HL-60/S4 treated with retinoic acid at 250 ng/mL for 4 days and 3 days (cell line): Measurements from ENCODE around the gene DPCD.

ENCODE experiments used
- in situ Hi-C: fragments of 300-500 bp; cut with MboI; formaldehyde crosslinking; loops from 2 replicates; pipeline ENCODE4 v1.7.0; 2022; ENCODE audit warnings: low sequenced_read_pairs

The DPCD gene

DNA sequence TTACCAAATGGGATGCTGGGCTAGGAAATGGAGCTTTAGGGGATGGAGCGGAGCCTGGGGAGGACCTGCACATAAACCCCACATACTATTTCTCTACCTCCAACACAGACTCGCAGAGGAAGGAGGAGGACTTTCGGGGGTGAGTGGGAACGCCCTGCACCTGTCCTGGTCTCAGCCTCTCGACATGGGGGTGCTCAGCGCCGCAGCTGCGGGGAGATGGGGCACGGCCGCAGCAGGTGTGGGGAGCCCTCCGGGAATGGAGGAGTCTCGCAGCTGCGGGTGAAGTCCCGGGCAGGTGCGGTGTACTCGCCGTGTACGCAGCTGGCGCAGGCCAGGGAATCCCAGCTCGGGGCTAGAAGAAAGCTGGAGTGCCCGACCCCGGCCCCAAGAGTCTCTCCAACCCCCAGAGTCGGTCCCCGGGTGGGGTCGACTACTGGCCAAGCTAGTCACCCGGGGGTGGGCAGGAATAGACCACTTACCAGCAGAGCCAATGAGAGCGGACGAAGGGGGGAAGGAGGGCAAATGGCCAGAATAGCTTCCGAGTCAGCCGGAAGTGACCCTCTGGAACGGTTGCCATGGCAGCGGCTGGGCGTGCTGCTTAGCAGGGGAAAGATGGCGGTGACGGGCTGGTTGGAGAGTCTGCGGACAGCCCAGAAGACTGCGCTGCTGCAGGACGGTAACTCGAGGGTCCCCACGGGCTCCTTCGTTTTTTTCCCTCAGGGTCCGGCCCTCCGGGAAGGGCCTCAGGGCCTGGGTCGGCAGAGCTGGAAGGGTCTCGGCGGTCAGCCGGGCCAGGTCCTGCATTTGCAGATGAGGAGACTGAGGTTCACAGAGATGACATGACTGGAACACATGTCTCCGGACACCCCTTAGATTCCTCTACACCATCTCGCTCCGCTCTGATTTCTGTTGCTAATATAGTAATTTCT lies at the start of gene DPCD, which contains the start of gene POLL:
Gene DPCD (plus strand): TSS at position 597 of the 929 bp plus-strand sequence. CDS start 16 bp downstream, at position 613.
Gene POLL (minus strand): TSS at position 533 of the 929 bp plus-strand sequence. CDS start 897 bp downstream, outside the sequence.
- in situ Hi-C loops = no loop called here

- in situ Hi-C loops = no loop called here
Observed at GRCh38 chr10:101538446-101538845, 49.7 kb upstream of the DPCD start.

- in situ Hi-C loops = no loop called here
Observed at GRCh38 chr10:101545898-101546297, 42.2 kb upstream of the DPCD start.

DNA sequence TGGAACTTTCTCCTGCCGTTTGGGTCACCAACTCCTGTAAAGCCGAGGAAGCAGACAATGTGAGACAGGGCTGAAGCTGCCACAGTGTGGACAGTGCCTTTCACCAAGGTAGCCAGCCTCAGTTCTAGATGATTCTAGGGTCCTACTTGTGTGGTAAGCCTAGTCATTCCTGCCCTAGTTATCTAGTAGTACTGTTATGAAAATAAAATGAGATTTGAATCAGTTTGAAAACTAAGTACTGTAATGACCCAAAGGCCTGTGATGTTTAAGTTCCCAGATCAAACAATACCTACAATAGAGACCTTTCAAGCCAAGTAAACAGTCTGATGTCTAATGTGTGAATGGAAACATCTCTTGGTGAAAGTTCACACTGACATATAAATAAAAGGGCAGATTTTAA lies 37.2 kb upstream of the DPCD start:
- in situ Hi-C loops = no loop called here

- in situ Hi-C loops = no loop called here
Observed at GRCh38 chr10:101552442-101552841, 35.7 kb upstream of the DPCD start.

GRCh38 chr10:101557541-101557940 lies 30.6 kb upstream of the DPCD start:
- in situ Hi-C loops = no loop called here

- in situ Hi-C loops = no loop called here
Observed at GRCh38 chr10:101558204-101558603, 29.9 kb upstream of the DPCD start.

DNA sequence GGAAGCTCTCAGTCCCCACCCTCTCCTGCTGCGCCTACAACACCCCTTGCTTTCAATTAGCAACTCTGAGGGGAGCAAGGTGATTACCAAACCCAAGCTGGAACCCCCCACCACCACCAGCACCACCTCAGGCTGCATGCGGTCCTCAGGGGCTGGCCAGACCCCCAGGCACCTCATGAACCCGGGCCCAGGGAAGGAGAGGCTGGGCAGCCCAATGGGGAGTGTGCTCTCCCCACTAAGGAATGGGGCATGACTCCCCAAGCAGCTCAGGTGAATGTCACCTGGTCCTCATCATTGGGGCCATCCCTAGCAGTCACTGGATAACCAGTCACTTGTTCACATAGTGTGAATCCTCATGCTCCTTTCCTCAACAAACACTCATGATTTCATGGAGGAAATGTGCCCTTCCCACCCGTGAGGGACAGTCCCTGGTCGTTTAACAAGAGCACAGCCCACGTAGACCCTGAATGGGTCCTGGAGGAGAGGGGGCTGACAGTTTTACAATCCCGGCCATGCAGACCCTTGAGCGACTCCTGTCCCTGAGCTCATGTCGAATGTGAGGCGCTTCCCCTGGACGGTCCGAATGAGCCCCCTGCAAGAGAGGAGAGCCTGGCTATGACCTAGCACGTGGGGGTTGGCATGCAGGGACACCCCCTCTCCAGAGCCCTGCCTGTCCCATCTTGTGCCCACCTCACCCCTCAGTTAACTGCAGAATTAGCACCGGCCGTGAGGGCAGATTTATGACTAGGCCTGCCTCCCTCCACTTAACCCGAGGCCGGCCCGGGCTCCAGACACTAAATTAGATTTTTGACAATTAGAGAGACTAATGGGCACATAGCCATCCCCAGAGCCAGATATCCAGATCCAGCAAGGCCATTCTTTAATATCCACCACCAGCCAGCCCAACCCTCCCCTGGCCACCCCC lies 29.2 kb upstream of the DPCD start:
- in situ Hi-C loops = no loop called here

GRCh38 chr10:101559596-101560297 lies 28.4 kb upstream of the DPCD start:
- in situ Hi-C loops = no loop called here

DNA sequence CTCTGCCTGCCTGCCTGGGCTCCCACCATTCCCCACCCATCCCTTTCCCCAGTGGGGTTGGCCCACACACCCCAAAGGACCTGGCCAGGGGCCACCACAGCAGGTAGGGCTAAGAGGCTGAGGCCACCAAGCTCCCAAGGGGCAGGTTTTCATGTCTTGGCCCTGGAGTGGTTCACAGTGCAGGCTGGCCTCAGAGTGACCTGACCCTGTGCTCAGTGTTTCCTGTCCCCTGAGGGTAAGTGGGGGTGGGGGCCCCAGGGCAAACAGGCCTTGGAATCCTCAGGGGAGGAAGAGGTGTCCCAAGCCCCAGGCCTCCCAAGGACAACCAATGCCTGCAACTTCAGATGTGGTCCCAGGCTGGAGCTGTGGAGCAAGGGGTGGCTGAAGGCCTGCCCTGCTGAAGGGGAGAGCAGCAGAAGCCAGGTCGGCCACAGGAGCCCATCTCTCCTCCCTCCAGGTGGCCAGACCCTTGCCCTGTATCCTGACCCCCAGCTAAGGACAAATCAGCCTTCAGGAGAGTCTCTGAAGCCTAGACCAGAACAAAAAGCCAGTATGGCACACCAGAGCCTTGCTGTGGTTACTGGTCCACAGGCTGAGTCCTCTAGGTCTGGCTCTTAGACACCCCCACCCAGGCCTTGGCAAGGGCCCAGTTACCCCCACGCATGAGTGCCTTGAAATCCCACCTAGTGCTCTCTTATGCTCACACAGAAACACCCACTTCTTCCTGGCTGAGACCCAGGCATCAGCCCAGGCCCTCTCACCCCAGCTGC lies 27.6 kb upstream of the DPCD start:
- in situ Hi-C loops = no loop called here

DNA sequence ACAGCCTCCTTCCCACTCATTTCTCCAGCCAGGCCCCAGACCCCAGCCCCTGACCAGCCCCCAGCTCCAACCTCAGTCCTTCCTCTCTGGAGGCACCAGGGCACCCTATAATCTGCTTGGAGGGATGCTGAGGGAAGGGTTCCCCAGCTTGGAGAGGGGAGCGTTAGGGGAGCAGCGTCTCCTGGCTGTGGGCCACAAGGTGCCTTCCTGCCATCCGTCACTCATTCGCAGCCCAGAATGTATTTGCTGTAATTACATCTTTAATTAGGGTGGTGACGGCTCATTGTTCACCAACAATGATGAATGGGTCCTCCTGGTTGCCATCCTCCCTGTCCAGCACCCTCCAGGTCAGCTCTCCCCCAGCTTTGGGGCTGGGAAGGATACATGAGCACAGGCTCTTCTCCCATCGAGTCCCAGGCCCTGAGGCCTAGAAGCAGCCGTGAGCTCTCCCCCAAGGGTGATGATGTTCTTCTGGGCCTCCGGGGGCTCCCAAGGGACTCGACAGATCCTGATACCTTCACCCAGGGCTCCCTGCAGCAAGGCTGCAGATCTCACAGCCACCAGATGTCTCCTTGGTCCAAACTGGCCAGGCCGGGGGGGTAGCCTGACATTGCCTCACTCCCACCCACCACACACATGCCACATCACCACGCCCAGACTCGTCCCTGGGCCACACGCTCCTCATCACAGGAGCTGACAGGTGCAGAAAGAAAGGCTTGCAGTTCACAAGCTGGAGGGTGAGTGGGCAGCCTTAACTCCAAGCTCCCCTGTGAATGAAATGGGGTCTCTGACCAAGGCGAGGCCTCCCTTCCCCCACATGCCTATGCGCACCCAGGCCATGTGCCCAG lies 26.8 kb upstream of the DPCD start:
- in situ Hi-C loops = no loop called here

DNA sequence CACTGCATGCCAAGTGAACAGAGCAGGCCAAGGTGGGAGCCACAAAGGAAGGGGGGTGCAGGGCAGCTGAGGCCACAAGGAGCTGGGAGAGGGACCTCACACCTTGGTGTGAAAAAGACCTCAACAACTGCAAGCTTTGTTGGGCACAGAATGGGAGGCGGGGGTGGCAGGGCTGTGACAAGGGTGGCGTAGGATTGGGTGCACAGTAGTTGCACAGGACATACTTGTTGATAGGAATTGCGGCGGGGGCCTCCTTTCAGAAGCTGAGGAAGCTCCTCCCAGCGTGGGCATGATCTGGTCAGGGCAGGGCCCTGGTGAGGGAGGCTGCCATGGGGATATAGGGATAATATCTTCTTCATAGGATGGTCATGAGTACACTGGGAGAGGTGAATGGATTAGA lies 25.9 kb upstream of the DPCD start:
- in situ Hi-C loops = no loop called here

- in situ Hi-C loops = no loop called here
Observed at GRCh38 chr10:101563007-101563406, 25.1 kb upstream of the DPCD start.

GRCh38 chr10:101563497-101564040 lies 24.6 kb upstream of the DPCD start:
- in situ Hi-C loops = no loop called here

- in situ Hi-C loops = no loop called here
Observed at GRCh38 chr10:101564490-101564991, 23.6 kb upstream of the DPCD start.

DNA sequence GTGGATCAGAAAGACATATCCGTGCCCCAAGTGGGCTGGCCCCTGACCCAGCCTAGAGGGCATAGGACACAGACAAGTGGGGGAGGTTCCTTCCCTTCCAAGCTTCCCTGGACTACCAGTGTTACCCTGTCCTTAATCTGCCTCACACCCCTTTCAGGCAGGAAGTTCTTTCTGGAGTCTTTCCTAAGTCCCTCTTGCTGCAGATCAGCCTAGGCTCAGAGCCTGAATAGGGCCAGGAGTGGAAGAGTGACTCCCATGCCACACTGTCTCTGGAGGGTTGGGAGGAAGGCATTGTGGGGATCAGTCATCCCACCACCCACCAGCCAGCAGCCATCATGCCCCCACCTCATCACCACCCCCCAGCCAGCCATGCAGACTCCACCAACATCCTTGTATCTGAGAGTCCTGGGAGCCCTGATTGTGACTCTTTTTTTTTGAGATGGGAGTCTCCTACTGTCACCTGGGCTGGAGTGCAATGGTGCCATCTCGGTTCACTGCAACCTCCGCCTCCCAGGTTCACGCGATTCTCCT lies 22.7 kb upstream of the DPCD start:
- in situ Hi-C loops = no loop called here

DNA sequence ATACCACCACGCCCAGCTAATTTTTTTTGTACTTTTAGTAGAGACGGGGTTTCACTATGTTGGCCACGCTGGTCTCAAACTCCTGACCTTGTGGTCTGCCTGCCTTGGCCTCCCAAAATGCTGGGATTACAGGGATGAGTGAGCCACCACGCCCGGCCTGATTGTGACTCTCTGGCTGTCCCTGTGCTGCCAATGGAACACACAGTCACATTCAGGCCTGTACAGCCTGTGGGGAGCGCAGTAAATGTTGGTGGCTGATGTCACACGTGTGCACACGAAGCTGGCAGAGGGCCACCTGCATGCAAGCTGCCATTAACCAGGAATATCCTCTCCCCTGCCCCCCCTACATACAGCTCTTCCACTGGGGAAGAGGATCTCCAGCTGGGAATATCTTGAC lies 22.2 kb upstream of the DPCD start:
- in situ Hi-C loops = no loop called here

DNA sequence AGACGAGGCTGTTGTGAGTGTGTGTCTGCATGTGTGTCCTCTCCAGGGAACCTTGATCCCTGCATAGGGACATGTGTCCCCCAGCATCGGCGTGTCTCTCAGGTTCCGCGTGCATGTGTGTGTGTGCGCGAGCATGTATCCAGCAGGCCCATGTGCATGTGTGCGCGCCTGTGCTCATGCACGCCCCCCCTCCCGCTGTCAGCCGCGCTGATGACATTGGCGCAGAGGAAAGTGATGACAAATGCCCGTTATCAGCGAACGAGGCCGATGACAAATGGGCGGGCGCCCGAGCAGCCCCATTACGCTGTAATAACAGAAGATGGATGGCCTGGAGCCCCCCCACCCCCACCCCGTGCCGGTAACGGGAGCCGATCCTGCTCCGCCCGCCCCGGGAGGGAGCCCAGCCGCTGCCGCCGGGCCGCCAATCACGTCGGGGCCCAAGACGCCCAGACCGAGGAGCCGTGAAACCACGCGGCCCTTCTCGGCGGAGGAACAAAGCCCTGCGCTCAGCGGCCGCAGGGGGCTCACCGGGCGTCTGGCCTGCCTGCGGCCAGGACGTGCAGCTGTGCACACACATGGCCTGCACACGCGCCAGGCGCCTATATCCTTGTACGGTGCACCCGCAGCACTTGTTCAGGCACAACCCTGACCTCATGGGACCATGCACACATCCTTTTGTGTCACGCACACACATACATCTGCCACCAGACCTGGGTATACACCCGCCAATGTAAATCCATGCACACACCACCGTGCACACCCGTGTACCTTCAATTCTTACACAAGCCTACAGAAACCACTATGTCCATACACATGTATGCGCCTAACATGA lies 21.6 kb upstream of the DPCD start:
- in situ Hi-C loops = no loop called here
